Measurements from ENCODE around the gene OGFR.
"Not testable (repeated sequence)": the region's sequence is repeated elsewhere in the genome, so short reads cannot be mapped to it uniquely, and the experiment has no call there.

OGFR gene

GRCh38 chr20:62840244-62841197, 35.9 kb downstream of the OGFR start:
- no peak for DNase-seq (ENCODE audit: low read depth)

- no peak for DNase-seq (ENCODE audit: low read depth)
These were observed 37.1 kb downstream of the OGFR start for GRCh38 chr20:62841705-62842212.

GRCh38 chr20:62843656-62844055, 39.0 kb downstream of the OGFR start:
- DNase-seq (ENCODE audit: low read depth) = no peak

GRCh38 chr20:62844182-62844581, 39.5 kb downstream of the OGFR start:
- no peak for DNase-seq (ENCODE audit: low read depth)

- no peak for DNase-seq (ENCODE audit: low read depth)
These were observed 41.0 kb downstream of the OGFR start for GRCh38 chr20:62845416-62846160.

- no peak for DNase-seq (ENCODE audit: low read depth)
These were observed 41.7 kb downstream of the OGFR start for GRCh38 chr20:62846166-62846890.

GRCh38 chr20:62848917-62849316, 44.3 kb downstream of the OGFR start:
- not testable (repeated sequence) for DNase-seq (ENCODE audit: low read depth)

- DNase-seq (ENCODE audit: low read depth) = no peak
These were observed 44.8 kb downstream of the OGFR start for GRCh38 chr20:62849431-62849830.

- no peak for DNase-seq (ENCODE audit: low read depth)
These were observed 45.8 kb downstream of the OGFR start for GRCh38 chr20:62850333-62850974.

- DNase-seq (ENCODE audit: low read depth) = no peak
These were observed 47.6 kb downstream of the OGFR start for GRCh38 chr20:62852196-62852595.

- DNase-seq (ENCODE audit: low read depth) = no peak
These were observed 48.2 kb downstream of the OGFR start for GRCh38 chr20:62852841-62853240.

GRCh38 chr20:62853304-62853703, 48.7 kb downstream of the OGFR start:
- not testable (repeated sequence) for DNase-seq (ENCODE audit: low read depth)

- DNase-seq (ENCODE audit: low read depth) = no peak
These were observed 49.5 kb downstream of the OGFR start for GRCh38 chr20:62854121-62854520.

GRCh38 chr20:62855120-62855519, 50.5 kb downstream of the OGFR start:
- DNase-seq (ENCODE audit: low read depth) = no peak

- DNase-seq (ENCODE audit: low read depth) = no peak
These were observed 52.4 kb downstream of the OGFR start for GRCh38 chr20:62856931-62857619.

GRCh38 chr20:62858058-62858830, 53.6 kb downstream of the OGFR start:
- DNase-seq (ENCODE audit: low read depth) = no peak

GRCh38 chr20:62859721-62860120, 55.1 kb downstream of the OGFR start:
- no peak for DNase-seq (ENCODE audit: low read depth)

- no peak for DNase-seq (ENCODE audit: low read depth)
These were observed 55.8 kb downstream of the OGFR start for GRCh38 chr20:62860391-62860923.

- peak; percentile 23 for DNase-seq (ENCODE audit: low read depth)
These were observed 56.5 kb downstream of the OGFR start for GRCh38 chr20:62860924-62861691.
